ENCODE results near the gene KCNJ6. TPM values are rescaled to one million over a fixed set of nuclear protein-coding genes. Genes with fewer than 3 reads are reported as not detected.

Gene KCNJ6
- total RNA-seq, 1 donor from 2014 or later = 10.5 TPM

DNA sequence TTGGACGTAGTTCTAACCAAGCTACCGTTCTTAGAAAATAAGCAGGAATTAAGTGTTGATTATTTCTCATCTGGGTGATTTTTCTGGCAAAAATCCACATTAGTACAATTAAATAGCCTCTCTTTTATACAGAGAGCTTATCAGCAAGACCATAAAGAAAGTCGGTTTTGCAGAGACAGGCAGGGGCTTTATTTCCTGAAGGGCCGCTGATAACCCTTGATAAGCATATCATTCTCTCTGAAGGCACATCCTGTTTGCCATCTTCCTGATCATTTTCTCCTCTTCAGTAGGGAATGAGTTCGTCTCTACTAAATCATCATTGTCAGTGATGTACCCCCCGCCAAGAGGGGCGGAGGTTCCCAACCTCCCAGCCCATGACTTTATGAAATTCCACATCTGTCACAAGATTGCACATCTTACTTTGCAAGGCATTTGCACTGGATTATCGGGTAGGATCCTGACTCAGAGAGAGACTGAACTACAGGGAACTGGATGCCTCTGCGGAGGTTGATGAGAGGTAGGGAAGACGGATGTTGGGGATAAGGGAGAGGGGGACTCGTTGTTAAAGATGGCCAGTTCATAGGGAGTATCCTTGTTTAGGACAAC, 115.7 kb downstream of the KCNJ6 start:
- DNase-seq (ENCODE audit: extremely low spot score, unreplicated experiment) = no peak
- peaks cover 5% of the 10 kb centered on the region for H3K9me3 Mint-ChIP-seq (ENCODE audit: unreplicated experiment)
- H3K4me3 Mint-ChIP-seq (ENCODE audit: unreplicated experiment) = no peak overlapping the region
- TF ChIP-seq, protein P1, sequence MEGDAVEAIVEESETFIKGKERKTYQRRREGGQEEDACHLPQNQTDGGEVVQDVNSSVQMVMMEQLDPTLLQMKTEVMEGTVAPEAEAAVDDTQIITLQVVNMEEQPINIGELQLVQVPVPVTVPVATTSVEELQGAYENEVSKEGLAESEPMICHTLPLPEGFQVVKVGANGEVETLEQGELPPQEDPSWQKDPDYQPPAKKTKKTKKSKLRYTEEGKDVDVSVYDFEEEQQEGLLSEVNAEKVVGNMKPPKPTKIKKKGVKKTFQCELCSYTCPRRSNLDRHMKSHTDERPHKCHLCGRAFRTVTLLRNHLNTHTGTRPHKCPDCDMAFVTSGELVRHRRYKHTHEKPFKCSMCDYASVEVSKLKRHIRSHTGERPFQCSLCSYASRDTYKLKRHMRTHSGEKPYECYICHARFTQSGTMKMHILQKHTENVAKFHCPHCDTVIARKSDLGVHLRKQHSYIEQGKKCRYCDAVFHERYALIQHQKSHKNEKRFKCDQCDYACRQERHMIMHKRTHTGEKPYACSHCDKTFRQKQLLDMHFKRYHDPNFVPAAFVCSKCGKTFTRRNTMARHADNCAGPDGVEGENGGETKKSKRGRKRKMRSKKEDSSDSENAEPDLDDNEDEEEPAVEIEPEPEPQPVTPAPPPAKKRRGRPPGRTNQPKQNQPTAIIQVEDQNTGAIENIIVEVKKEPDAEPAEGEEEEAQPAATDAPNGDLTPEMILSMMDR (IDR thresholded peaks at IDR 0.05) = no peak
- peak overlapping the region; percentile 68 for H3K27ac Mint-ChIP-seq (ENCODE audit: unreplicated experiment)
- peaks cover 43% of the 10 kb centered on the region for H3K4me1 Mint-ChIP-seq (ENCODE audit: unreplicated experiment)
- H3K27me3 Mint-ChIP-seq (ENCODE audit: unreplicated experiment) = no peaks in the 10 kb centered on the region
- peaks cover 5% of the 10 kb centered on the region for H3K36me3 Mint-ChIP-seq (ENCODE audit: unreplicated experiment)

DNA sequence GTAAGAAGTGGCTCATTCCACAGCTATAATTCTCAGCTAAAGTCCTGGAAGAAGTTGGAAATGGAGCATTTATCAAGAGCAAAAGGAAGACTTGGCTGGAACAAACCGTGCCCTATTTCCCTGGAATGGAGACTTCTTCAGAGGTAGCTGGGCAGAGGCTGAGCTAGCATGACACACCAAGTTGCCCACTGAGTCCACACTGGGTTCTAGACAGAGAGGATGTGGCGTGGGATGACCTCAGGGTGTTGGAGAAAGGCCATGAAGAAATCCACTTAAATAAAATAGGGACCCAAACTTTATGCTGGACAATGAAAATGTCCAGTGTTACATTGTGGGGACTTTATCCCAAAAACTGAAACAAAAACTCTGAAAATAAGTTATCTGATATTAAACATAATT, 116.2 kb downstream of the KCNJ6 start:
- Mint-ChIP-seq H3K9me3 (ENCODE audit: unreplicated experiment) (peaks cover 5% of the 10 kb centered on the region), H3K36me3 (ENCODE audit: unreplicated experiment) (peaks cover 5% of the 10 kb centered on the region), H3K27ac (ENCODE audit: unreplicated experiment) (peak overlapping the region; percentile 68), H3K4me1 (ENCODE audit: unreplicated experiment) (peaks cover 44% of the 10 kb centered on the region), H3K4me3 (ENCODE audit: unreplicated experiment) (no peak overlapping the region), H3K27me3 (ENCODE audit: unreplicated experiment) (no peaks in the 10 kb centered on the region)
- DNase-seq (ENCODE audit: extremely low spot score, unreplicated experiment) = no peak
- TF ChIP-seq, protein P1 (IDR thresholded peaks at IDR 0.05) = no peak

DNA sequence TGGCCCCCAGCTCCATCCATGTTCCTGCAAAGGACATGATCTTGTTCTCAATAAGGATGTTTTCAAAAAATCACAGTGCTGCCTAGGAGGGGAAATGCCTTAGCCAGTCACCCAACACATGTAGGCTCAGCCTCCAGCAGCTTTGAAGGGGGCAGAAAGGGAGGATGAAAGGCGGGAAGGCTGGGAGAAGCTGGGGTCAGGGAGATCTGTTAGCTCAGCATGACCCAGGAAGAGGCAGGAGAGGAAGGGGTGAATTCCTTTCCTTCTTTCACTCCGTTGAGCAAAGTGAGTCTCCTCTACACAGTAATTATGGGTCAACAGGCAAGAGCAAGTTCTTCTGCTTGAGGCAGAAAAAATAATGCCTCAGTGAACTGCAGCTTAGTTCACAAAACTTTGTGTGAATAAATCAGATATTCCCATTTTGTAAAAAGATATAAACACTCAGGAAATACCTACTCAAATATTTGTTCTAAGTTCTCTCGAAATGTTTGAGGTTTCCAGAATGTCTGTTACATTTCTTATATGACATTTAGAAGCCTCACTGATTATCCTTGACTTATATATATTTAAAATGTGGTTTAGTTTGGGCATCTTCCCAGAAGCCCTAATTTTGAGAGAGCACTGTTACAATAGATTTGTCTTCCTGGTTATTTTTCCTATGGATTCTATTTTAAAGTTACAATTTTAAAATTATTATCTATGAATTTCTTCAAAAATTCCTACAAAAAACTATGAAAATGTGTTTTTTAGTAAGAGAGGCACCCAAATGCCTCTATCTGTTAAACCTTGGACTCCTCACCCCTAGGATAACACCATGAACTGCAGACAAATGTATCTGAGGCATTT, 116.8 kb downstream of the KCNJ6 start:
- TF ChIP-seq, protein P1 (IDR thresholded peaks at IDR 0.05) = no peak
- Mint-ChIP-seq H3K9me3 (ENCODE audit: unreplicated experiment) (peaks cover under 1% of the 10 kb centered on the region), H3K4me3 (ENCODE audit: unreplicated experiment) (no peak overlapping the region), H3K27ac (ENCODE audit: unreplicated experiment) (peak overlapping the region; percentile 89), H3K27me3 (ENCODE audit: unreplicated experiment) (no peaks in the 10 kb centered on the region), H3K4me1 (ENCODE audit: unreplicated experiment) (peaks cover 47% of the 10 kb centered on the region), H3K36me3 (ENCODE audit: unreplicated experiment) (peaks cover 2% of the 10 kb centered on the region)
- no peak for DNase-seq (ENCODE audit: extremely low spot score, unreplicated experiment)

DNA sequence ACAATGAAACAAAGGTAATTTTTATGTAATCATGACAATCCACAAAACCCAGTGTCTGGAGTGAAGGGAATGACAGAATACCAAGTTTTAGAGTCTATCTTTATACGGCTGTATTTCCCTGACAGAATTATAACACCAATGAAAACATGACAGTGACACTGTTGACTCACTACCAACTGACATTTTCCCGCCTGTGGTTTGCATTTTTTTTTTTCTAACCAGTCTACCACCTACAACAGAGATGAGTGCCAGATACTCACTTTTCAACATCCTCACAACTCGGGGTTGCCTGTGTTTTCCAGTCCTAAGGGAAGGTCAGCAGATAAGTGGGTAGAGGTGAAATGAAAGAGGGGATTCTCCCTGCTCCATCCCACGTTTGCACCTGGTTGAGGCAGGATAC, 118.9 kb downstream of the KCNJ6 start:
- peaks cover 2% of the 10 kb centered on the region for H3K36me3 Mint-ChIP-seq (ENCODE audit: unreplicated experiment)
- TF ChIP-seq, protein P1 (IDR thresholded peaks at IDR 0.05) = no peak
- no peak overlapping the region for H3K4me3 Mint-ChIP-seq (ENCODE audit: unreplicated experiment)
- H3K4me1 Mint-ChIP-seq (ENCODE audit: unreplicated experiment) = peaks cover 57% of the 10 kb centered on the region
- no peaks in the 10 kb centered on the region for H3K9me3 Mint-ChIP-seq (ENCODE audit: unreplicated experiment)
- no peak overlapping the region for H3K27ac Mint-ChIP-seq (ENCODE audit: unreplicated experiment)
- no peaks in the 10 kb centered on the region for H3K27me3 Mint-ChIP-seq (ENCODE audit: unreplicated experiment)
- no peak for DNase-seq (ENCODE audit: extremely low spot score, unreplicated experiment)

DNA sequence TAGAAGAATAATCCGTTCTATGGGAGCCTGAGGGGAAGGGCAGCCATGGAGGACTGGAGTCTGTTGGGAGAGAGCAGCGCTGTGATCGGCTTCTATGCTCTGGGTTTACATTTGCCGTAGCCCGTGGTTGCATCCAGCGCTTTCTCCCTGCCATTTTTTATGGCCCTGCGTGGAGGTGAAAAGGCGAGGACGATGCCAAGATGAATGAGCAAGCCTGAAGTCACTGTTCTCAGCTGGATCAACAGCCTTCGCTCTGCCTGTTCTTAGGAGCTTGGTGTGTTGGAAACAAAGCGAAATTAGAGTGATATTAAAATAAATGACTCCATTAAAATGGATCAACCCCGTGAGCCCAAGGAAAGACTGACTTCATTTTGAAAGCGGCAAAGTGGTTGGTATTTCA, 120.2 kb downstream of the KCNJ6 start:
- Mint-ChIP-seq H3K9me3 (ENCODE audit: unreplicated experiment) (no peaks in the 10 kb centered on the region), H3K4me1 (ENCODE audit: unreplicated experiment) (peaks cover 63% of the 10 kb centered on the region), H3K36me3 (ENCODE audit: unreplicated experiment) (peaks cover 2% of the 10 kb centered on the region), H3K27ac (ENCODE audit: unreplicated experiment) (no peak overlapping the region), H3K27me3 (ENCODE audit: unreplicated experiment) (no peaks in the 10 kb centered on the region), H3K4me3 (ENCODE audit: unreplicated experiment) (no peak overlapping the region)
- TF ChIP-seq, protein P1 (IDR thresholded peaks at IDR 0.05) = no peak
- no peak for DNase-seq (ENCODE audit: extremely low spot score, unreplicated experiment)

Measured in osteocyte (in vitro differentiated cells).